GF-D8 (cell line): ENCODE results near the gene ACHE.
A peak's percentile ranks its signal among the peaks of the same experiment; 100 is the strongest.

Experiments used
- DNase-seq: peaks from one replicate; lab custom pipeline; 2025; lab: John Stamatoyannopoulos, UW

The ACHE gene

GRCh38 chr7:100884736-100885439 is 10.8 kb downstream of the ACHE start:
- DNase-seq: no peak

- DNase-seq: no peak
Measured at GRCh38 chr7:100882785-100883526, 12.7 kb downstream of the ACHE start.

GRCh38 chr7:100882201-100882600 is 13.5 kb downstream of the ACHE start:
- no peak for DNase-seq

GRCh38 chr7:100881136-100881535 is 14.6 kb downstream of the ACHE start:
- no peak for DNase-seq

GRCh38 chr7:100880645-100881044 is 15.0 kb downstream of the ACHE start:
- no peak for DNase-seq

GRCh38 chr7:100879685-100880261 is 15.9 kb downstream of the ACHE start:
- DNase-seq: no peak

- DNase-seq: no peak
Measured at GRCh38 chr7:100878685-100879084, 17.0 kb downstream of the ACHE start.

GRCh38 chr7:100878013-100878412 is 17.7 kb downstream of the ACHE start:
- no peak for DNase-seq

- DNase-seq: no peak
Measured at GRCh38 chr7:100875356-100875751, 20.3 kb downstream of the ACHE start.

GRCh38 chr7:100874577-100875355 is 20.9 kb downstream of the ACHE start, which contains the start of gene SRRT:
Gene SRRT, plus strand, starts transcription at chr7:100875103. Its CDS starts 488 bp downstream, at chr7:100875591.
- peak; percentile 86 for DNase-seq

- no peak for DNase-seq
Measured at GRCh38 chr7:100874300-100874576, 21.4 kb downstream of the ACHE start.

- no peak for DNase-seq
Measured at GRCh38 chr7:100873599-100874299, 21.9 kb downstream of the ACHE start.

- no peak for DNase-seq
Measured at GRCh38 chr7:100867776-100868485, 27.8 kb downstream of the ACHE start.

- DNase-seq: no peak
Measured at GRCh38 chr7:100867040-100867775, 28.5 kb downstream of the ACHE start, which contains the start of gene TRIP6. Gene TRIP6, plus strand, starts transcription at chr7:100867387. Its CDS starts 111 bp downstream, at chr7:100867498.

GRCh38 chr7:100866729-100867039 is 29.0 kb downstream of the ACHE start:
- no peak for DNase-seq

GRCh38 chr7:100865938-100866728 is 29.6 kb downstream of the ACHE start:
- peak; percentile 56 for DNase-seq

- peak; percentile 20 for DNase-seq
Measured at GRCh38 chr7:100865372-100865911, 30.2 kb downstream of the ACHE start.

- DNase-seq: no peak
Measured at GRCh38 chr7:100864263-100864845, 31.3 kb downstream of the ACHE start.

- peak; percentile 94 for DNase-seq
Measured at GRCh38 chr7:100863406-100863950, 32.2 kb downstream of the ACHE start.
